Type B pancreatic cell (in vitro differentiated cells): ENCODE measurements around the gene CACNA1C. TPM values are rescaled to one million over a fixed set of nuclear protein-coding genes. Genes with fewer than 3 reads are reported as not detected.

Experiments
- DNase-seq: peaks from one replicate; pipeline ENCODE4 v3.0.0; 2021; ENCODE audit warnings: mixed read lengths; ENCODE audit not compliant: unreplicated experiment; ENCODE audit errors: extremely low spot score
- H3K27ac Mint-ChIP-seq: 2 replicates; pipeline ENCODE4 v1.8.0; 2021; ENCODE audit warnings: mild to moderate bottlenecking, mixed read lengths
- H3K27me3 Mint-ChIP-seq: 2 replicates; pipeline ENCODE4 v1.8.0; 2021; ENCODE audit warnings: mixed read lengths
- H3K36me3 Mint-ChIP-seq: 2 replicates; pipeline ENCODE4 v1.8.0; 2021; ENCODE audit warnings: mixed read lengths
- H3K4me1 Mint-ChIP-seq: one replicate; pipeline ENCODE4 v1.8.0; 2021; ENCODE audit warnings: mixed read lengths; ENCODE audit not compliant: unreplicated experiment
- H3K4me3 Mint-ChIP-seq: 2 replicates; pipeline ENCODE4 v1.8.0; 2021; ENCODE audit warnings: mild to moderate bottlenecking, mixed read lengths
- H3K9me3 Mint-ChIP-seq: 2 replicates; pipeline ENCODE4 v1.8.0; 2021; ENCODE audit warnings: mixed read lengths
- total RNA-seq: library from RNA; stranded (reverse); gene quantifications from 2 replicates; pipeline ENCODE4 v1.2.1, GENCODE V29; 2021; ENCODE audit warnings: low replicate concordance
- TF ChIP-seq, protein P1 (sequence below): fragments of 200-600 bp; sonication (generic); conservative IDR thresholded peaks from 2 replicates; pipeline ENCODE4 v1.5.0; 2021; ENCODE audit warnings: antibody characterized with exemption, mild to moderate bottlenecking

CACNA1C gene
- total RNA-seq, 1 donor from 2014 or later: 14.3 TPM

DNA sequence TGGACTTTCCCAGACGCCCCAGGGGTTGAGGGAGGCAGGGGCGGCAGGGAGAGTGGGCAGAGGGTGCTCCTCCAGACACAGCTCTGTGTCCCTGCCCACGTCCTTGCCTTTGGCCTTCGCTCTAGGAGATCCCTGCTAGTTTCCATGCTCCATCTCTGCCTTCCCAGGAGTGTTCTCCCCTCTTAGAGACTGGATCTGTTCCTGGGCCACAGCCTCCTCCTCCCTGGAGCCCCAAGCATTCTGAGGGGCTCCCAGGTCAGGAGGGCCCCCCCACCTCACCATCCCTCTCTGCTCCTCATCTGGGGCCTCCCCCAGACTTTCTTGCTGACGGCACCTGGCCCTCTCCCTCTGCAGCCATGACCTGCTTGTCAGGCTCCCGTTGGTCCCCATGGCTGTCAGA lies 526.0 kb downstream of the CACNA1C start:
- TF ChIP-seq, protein P1, sequence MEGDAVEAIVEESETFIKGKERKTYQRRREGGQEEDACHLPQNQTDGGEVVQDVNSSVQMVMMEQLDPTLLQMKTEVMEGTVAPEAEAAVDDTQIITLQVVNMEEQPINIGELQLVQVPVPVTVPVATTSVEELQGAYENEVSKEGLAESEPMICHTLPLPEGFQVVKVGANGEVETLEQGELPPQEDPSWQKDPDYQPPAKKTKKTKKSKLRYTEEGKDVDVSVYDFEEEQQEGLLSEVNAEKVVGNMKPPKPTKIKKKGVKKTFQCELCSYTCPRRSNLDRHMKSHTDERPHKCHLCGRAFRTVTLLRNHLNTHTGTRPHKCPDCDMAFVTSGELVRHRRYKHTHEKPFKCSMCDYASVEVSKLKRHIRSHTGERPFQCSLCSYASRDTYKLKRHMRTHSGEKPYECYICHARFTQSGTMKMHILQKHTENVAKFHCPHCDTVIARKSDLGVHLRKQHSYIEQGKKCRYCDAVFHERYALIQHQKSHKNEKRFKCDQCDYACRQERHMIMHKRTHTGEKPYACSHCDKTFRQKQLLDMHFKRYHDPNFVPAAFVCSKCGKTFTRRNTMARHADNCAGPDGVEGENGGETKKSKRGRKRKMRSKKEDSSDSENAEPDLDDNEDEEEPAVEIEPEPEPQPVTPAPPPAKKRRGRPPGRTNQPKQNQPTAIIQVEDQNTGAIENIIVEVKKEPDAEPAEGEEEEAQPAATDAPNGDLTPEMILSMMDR: no peak
- Mint-ChIP-seq H3K27ac (no peak overlapping the region), H3K4me1 (peaks cover 5% of the 10 kb centered on the region), H3K9me3 (no peaks in the 10 kb centered on the region), H3K36me3 (peaks cover 4% of the 10 kb centered on the region), H3K27me3 (peaks cover 54% of the 10 kb centered on the region), H3K4me3 (no peak overlapping the region)
- DNase-seq: no peak

DNA sequence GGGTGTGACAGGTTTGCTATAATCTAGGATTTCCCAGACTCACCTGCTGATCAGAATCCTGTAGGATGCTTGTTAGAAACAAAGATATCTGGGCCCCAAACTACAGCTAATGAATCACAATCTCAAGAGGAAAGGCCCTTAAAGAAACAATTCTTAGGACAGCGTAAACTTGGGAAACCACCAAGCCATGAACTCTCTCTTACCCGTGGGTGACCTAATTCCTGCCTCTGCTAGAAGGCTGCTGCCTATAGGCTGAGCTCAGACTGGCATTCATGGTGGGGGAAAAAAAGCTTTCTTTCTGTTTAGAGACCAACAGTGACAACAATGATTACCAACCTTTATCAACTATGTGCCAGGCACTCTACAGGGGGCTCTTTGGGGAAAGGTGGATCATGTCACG lies 528.0 kb downstream of the CACNA1C start:
- no peak overlapping the region for H3K4me3 Mint-ChIP-seq
- no peak overlapping the region for H3K27ac Mint-ChIP-seq
- peaks cover 62% of the 10 kb centered on the region for H3K27me3 Mint-ChIP-seq
- H3K9me3 Mint-ChIP-seq: no peaks in the 10 kb centered on the region
- no peaks in the 10 kb centered on the region for H3K36me3 Mint-ChIP-seq
- H3K4me1 Mint-ChIP-seq: peaks cover 5% of the 10 kb centered on the region
- DNase-seq: no peak
- TF ChIP-seq, protein P1: no peak

DNA sequence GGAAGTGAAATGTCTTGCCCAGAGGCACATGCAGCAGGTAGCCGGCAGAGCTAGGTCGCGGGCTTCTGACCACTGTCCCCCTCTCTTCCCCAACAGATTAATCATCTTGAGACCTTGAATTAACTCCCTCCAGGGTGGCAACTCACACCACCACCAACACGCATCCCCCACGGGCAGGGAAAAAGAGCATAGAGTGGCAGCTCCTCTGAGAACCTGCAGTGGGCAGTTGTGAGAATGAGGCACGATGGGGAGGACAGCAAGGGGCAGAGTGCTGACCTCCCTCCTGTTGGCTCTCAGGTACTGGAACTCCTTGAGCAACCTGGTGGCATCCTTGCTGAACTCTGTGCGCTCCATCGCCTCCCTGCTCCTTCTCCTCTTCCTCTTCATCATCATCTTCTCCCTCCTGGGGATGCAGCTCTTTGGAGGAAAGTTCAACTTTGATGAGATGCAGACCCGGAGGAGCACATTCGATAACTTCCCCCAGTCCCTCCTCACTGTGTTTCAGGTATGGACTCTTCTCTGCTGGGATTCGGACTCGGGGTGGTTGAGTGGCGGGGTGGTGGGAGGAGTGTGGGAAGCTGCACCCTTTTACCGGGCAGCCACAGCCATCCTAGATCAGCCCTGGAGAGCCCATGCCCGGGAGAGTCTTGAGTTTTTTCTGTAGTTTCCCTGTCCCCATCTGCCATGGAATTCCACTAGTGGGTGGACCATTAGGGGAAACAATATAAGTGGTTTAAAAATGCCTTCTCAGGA lies 528.7 kb downstream of the CACNA1C start:
- H3K27me3 Mint-ChIP-seq: peaks cover 62% of the 10 kb centered on the region
- H3K27ac Mint-ChIP-seq: no peak overlapping the region
- TF ChIP-seq, protein P1: no peak
- no peak overlapping the region for H3K4me3 Mint-ChIP-seq
- no peak for DNase-seq
- H3K9me3 Mint-ChIP-seq: no peaks in the 10 kb centered on the region
- H3K4me1 Mint-ChIP-seq: peaks cover 5% of the 10 kb centered on the region
- H3K36me3 Mint-ChIP-seq: peaks cover 3% of the 10 kb centered on the region

DNA sequence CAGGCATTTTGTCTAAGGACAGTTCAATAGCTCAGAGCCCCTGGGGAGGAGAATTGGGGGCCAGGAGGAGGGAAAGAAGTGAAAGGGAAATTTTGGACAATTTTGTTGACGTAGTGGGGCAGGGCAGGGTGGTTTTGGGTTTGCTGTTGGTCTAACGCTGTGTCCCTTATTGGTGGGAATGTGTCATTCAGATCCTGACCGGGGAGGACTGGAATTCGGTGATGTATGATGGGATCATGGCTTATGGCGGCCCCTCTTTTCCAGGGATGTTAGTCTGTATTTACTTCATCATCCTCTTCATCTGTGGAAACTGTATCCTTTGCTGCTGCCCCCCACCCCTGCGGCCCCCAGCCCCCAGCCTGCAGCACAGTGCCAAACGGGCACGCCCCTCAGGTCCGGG lies 529.8 kb downstream of the CACNA1C start:
- Mint-ChIP-seq H3K27ac (peak overlapping the region; percentile 18), H3K4me1 (peaks cover 5% of the 10 kb centered on the region), H3K36me3 (peaks cover 11% of the 10 kb centered on the region), H3K27me3 (peaks cover 63% of the 10 kb centered on the region), H3K4me3 (peak overlapping the region; percentile 66), H3K9me3 (no peaks in the 10 kb centered on the region)
- TF ChIP-seq, protein P1: no peak
- no peak for DNase-seq

DNA sequence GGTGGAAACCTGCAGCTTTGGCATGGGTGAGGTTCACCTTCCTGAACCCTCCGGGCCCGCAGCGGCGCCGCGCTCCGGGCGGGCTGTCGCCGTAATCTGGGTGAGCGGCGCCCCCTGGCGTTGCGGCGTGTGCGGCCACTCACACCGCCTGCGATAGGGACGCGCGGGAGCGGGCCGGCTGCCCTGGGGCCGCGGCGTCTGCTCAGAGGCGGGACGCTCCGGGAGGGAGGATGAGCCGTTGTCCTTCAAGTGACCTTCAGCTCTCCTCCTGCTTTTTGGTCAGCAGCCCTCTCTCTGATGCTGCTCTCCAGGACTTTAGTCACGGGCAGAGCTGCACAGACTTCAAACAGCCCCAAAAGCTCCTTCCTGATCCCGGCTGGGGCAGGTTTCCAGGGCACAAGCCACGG lies 530.3 kb downstream of the CACNA1C start:
- peak; percentile 81 for DNase-seq
- Mint-ChIP-seq H3K27me3 (peaks cover 66% of the 10 kb centered on the region), H3K36me3 (peaks cover 11% of the 10 kb centered on the region), H3K4me3 (no peak overlapping the region), H3K4me1 (peaks cover 5% of the 10 kb centered on the region), H3K9me3 (no peaks in the 10 kb centered on the region), H3K27ac (no peak overlapping the region)
- TF ChIP-seq, protein P1: peak; percentile 96
